Panc1 (cell line): ENCODE data around the gene SEPTIN5. TPM values are rescaled to one million over a fixed set of nuclear protein-coding genes. Genes with fewer than 3 reads are reported as not detected.
"Not testable (repeated sequence)": the region's sequence is repeated elsewhere in the genome, so short reads cannot be mapped to it uniquely, and the experiment has no call there.

Source experiments
- ATAC-seq: fragments of 200-7000 bp; cut with Tn5 transposase; 2 replicates; pipeline ENCODE4 v1.9.1; 2020; ENCODE audit warnings: mild to moderate bottlenecking, moderate library complexity
- BruUV-seq: library from RNA; stranded (reverse); fragments of 400-500 nt; replicated peaks from 2 replicates; lab custom pipeline; 2021; lab: Mats Ljungman, UMichigan
- CTCF ChIA-PET: fragments of 300-600 bp; sonication (Branson Sonifier 250); formaldehyde crosslinking; loops from one replicate; lab custom pipeline; 2022; ENCODE audit warnings: antibody characterized with exemption; lab: Charles Lee
- POLR2A ChIA-PET: fragments of 300-600 bp; sonication (Branson Sonifier 250); formaldehyde crosslinking; loops from one replicate; lab custom pipeline; 2022; ENCODE audit warnings: antibody characterized with exemption; lab: Charles Lee
- DNase-seq: peaks from one replicate; pipeline ENCODE4 v3.0.0-alpha.2; 2010; ENCODE audit warnings: low read depth, low spot score
- H3K27ac ChIP-seq: 2 replicates; pipeline ENCODE4 v1.5.1; 2011; ENCODE audit warnings: mild to moderate bottlenecking, low read length, inconsistent platforms
- H3K27me3 ChIP-seq: fragments of 200-500 bp; sonication (Bioruptor generic); 2 replicates; pipeline ENCODE4 v1.6.0; 2014; ENCODE audit warnings: low read length, inconsistent platforms; ENCODE audit not compliant: control insufficient read depth, insufficient read depth
- H3K36me3 ChIP-seq: fragments of 200-500 bp; sonication (Bioruptor generic); 2 replicates; pipeline ENCODE4 v1.5.1; 2014; ENCODE audit warnings: inconsistent platforms, mild to moderate bottlenecking, low read length, moderate library complexity; ENCODE audit not compliant: control insufficient read depth, insufficient read depth
- H3K4me1 ChIP-seq: 2 replicates; pipeline ENCODE4 v1.5.1; 2011; ENCODE audit warnings: inconsistent platforms, mild to moderate bottlenecking, low read length, moderate library complexity; ENCODE audit not compliant: control insufficient read depth, insufficient read depth
- H3K4me3 ChIP-seq, 2 experiments: 2 replicates each; pipeline ENCODE4 v1.5.1; 2011 to 2012; ENCODE audit warnings: low read depth in 2 of 2, low read length in 2 of 2, mild to moderate bottlenecking in 2 of 2, inconsistent platforms in 1 of 2, moderate library complexity in 1 of 2
- H3K9me3 ChIP-seq: fragments of 200-500 bp; sonication (Bioruptor generic); 2 replicates; pipeline ENCODE4 v1.5.1; 2014; ENCODE audit warnings: low read depth, mild to moderate bottlenecking, inconsistent platforms, low read length, moderate library complexity; ENCODE audit not compliant: control insufficient read depth, insufficient read depth
- CTCF ChIP-seq: fragments of 450-650 bp; IDR thresholded peaks from 2 replicates; pipeline ENCODE4 v1.5.1; 2017; ENCODE audit warnings: mild to moderate bottlenecking
- POLR2AphosphoS5 ChIP-seq: IDR thresholded peaks from 2 replicates; pipeline ENCODE4 v1.6.1; 2012; ENCODE audit warnings: mild to moderate bottlenecking, low read depth, low read length, moderate library complexity
- REST ChIP-seq, 2 experiments: IDR thresholded peaks; 2 replicates each; pipeline ENCODE4 v1.6.1; 2011 to 2012; ENCODE audit warnings: low read depth in 2 of 2, control low read depth in 1 of 2, low read length in 1 of 2, mild to moderate bottlenecking in 1 of 2, moderate library complexity in 1 of 2; ENCODE audit not compliant: insufficient read depth in 1 of 2
- SIN3A ChIP-seq: IDR thresholded peaks from 2 replicates; pipeline ENCODE4 v1.6.1; 2012; ENCODE audit warnings: low read depth, mild to moderate bottlenecking, low read length, moderate library complexity, borderline replicate concordance; ENCODE audit not compliant: insufficient read depth
- TCF7L2 ChIP-seq: IDR thresholded peaks from 2 replicates; pipeline ENCODE4 v1.6.1; 2011; ENCODE audit warnings: mild to moderate bottlenecking, low read depth, low read length, inconsistent platforms
- in situ Hi-C: cut with HindIII; loops from 2 replicates; pipeline ENCODE4 v1.10.0; 2016; ENCODE audit warnings: low sequenced_read_pairs, low pct_unique_long_range_greater_than_20kb
- intact Hi-C: fragments of 100-400 bp; cut with micrococcal nuclease; formaldehyde crosslinking; loops from one replicate; pipeline ENCODE4 v1.10.0; 2022; ENCODE audit not compliant: unreplicated experiment
- total RNA-seq: library from RNA; stranded (reverse); gene quantifications from one replicate; pipeline ENCODE4 v1.2.1, GENCODE V29; 2021; ENCODE audit not compliant: unreplicated experiment

SEPTIN5 gene
- total RNA-seq, 1 experiment from 2014 or later = 17.2 TPM

- ATAC-seq (no peak), DNase-seq (no peak)
- no peaks in the 10 kb centered on the region for H3K36me3 ChIP-seq
- no peak overlapping the region for H3K4me3 ChIP-seq
- H3K9me3 ChIP-seq = no peaks in the 10 kb centered on the region
- intact Hi-C loops = no loop called here
- H3K27me3 ChIP-seq = no peaks in the 10 kb centered on the region
- CTCF ChIA-PET = no interaction called here
- in situ Hi-C loops = no loop called here
- BruUV-seq = no TSS peak
- no peak overlapping the region for H3K27ac ChIP-seq
- no peaks in the 10 kb centered on the region for H3K4me1 ChIP-seq
- TF ChIP-seq TCF7L2 (no peak), SIN3A (no peak), POLR2AphosphoS5 (no peak), REST (IDR thresholded peaks at IDR 0.05; ENCODE audit: insufficient read depth in 1 of 2, low read depth in 2 of 2, low read length in 1 of 2) (no peak), CTCF (no peak)
- POLR2A ChIA-PET = no interaction called here
These were observed 38.9 kb upstream of the SEPTIN5 start for GRCh38 chr22:19675428-19675827.

GRCh38 chr22:19676437-19676836, 37.9 kb upstream of the SEPTIN5 start:
- POLR2A ChIA-PET, H3K36me3 ChIP-seq, in situ Hi-C loops, H3K9me3 ChIP-seq, CTCF ChIA-PET, H3K4me1 ChIP-seq, H3K27me3 ChIP-seq, intact Hi-C loops, DNase-seq, H3K4me3 ChIP-seq, ATAC-seq, H3K27ac ChIP-seq, BruUV-seq: not testable (repeated sequence)

GRCh38 chr22:19678949-19679521, 35.3 kb upstream of the SEPTIN5 start:
- H3K9me3 ChIP-seq = peaks cover 2% of the 10 kb centered on the region; the same call in 1 of the 2 replicates
- no peaks in the 10 kb centered on the region for H3K27me3 ChIP-seq
- no peak for TF ChIP-seq TCF7L2
- TF ChIP-seq SIN3A = no peak
- no peak for TF ChIP-seq POLR2AphosphoS5
- TF ChIP-seq REST (IDR thresholded peaks at IDR 0.05; ENCODE audit: insufficient read depth in 1 of 2, low read depth in 2 of 2, low read length in 1 of 2) = no peak
- no peak for TF ChIP-seq CTCF
- no peak overlapping the region for H3K4me3 ChIP-seq
- BruUV-seq = no TSS peak
- ATAC-seq (peak; percentile 38; the same call in 1 of the 2 replicates), DNase-seq (no peak)
- H3K27ac ChIP-seq = no peak overlapping the region
- intact Hi-C loops (no loop called here), in situ Hi-C loops (no loop called here)
- H3K4me1 ChIP-seq = no peaks in the 10 kb centered on the region
- no peaks in the 10 kb centered on the region for H3K36me3 ChIP-seq
- ChIA-PET CTCF (no interaction called here), POLR2A (no interaction called here)
